ENCODE measurements around the gene C15orf61.

C15orf61 gene

DNA sequence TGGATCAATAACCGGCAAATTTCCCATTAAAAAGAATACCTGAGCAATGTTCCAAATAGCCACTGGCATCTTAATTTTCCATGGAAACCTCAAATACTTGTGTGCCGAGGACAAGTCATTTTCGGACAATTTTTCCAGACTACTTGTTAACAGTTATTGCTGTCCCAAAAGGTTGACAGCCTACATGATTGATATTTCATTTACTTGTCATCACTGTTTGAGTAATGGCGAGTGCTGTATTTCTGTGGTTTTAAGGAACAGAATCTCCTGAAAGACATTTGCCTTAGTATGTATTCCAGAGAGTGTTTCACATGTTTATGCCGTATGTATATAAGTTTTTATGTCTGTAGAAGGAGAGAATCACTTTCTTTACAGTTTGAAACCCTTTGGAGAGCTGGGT lies 58.2 kb downstream of the C15orf61 start:
- Histone ChIP-seq H3K79me1 (ENCODE audit: low read length) (no peaks in the 10 kb centered on the region), H3K79me2 (ENCODE audit: control insufficient read depth, insufficient read depth, low read length, poor library complexity) (no peaks in the 10 kb centered on the region), H2BK120ac (ENCODE audit: insufficient read depth, low read length, poor library complexity) (no peak overlapping the region), H3K4ac (ENCODE audit: low read depth, low read length) (no peak overlapping the region), H3K4me2 (ENCODE audit: low read length) (no peak overlapping the region), H4K91ac (ENCODE audit: low read depth, low read length) (no peak overlapping the region), H2AK5ac (ENCODE audit: low read length) (no peak overlapping the region), H3K36me3 (ENCODE audit: control insufficient read depth in 1 of 2, insufficient read depth in 2 of 2, low read length in 2 of 2) (no peaks in the 10 kb centered on the region), H4K8ac (ENCODE audit: low read depth, low read length) (no peak overlapping the region), H3K27ac (ENCODE audit: low read depth, low read length) (no peak overlapping the region), H2BK12ac (ENCODE audit: low read length) (no peak overlapping the region), H3K18ac (ENCODE audit: low read length) (no peak overlapping the region), H2AFZ (ENCODE audit: insufficient read depth, low read length, poor library complexity) (no peak overlapping the region), H4K12ac (ENCODE audit: low read depth, low read length) (no peak overlapping the region), H3K23ac (ENCODE audit: low read length) (no peak overlapping the region), H3K9me3 (ENCODE audit: insufficient read depth, low read depth, low read length) (peaks cover 2% of the 10 kb centered on the region), H3K27me3 (ENCODE audit: insufficient read depth, low read length) (no peaks in the 10 kb centered on the region), H3K9ac (ENCODE audit: low read length) (no peak overlapping the region), H3K14ac (ENCODE audit: low read length) (no peak overlapping the region), H3K4me3 (ENCODE audit: low read depth, low read length) (no peak overlapping the region), H2BK5ac (ENCODE audit: low read depth, low read length, poor library complexity) (no peak overlapping the region), H3K4me1 (ENCODE audit: control insufficient read depth in 1 of 2, insufficient read depth in 2 of 2, low read length in 2 of 2) (peaks cover 0 to 2% of the 10 kb centered on the region in 2 experiments)
- no peak for DNase-seq
- no CpG with 5 or more reads among the region's 5 CpGs for WGBS (ENCODE audit: extremely low coverage, insufficient coverage, insufficient read length)
